HepG2 (cell line): ENCODE results near the gene SLCO1C1. TPM values are rescaled to one million over a fixed set of nuclear protein-coding genes. Genes with fewer than 3 reads are reported as not detected.

Source experiments
- ATAC-seq: fragments of 200-7000 bp; cut with Tn5 transposase; 3 replicates; pipeline ENCODE4 v1.9.1; 2020; ENCODE audit warnings: mild to moderate bottlenecking, moderate library complexity
- BruUV-seq: library from RNA; stranded (reverse); fragments of 400-500 nt; replicated peaks from 2 replicates; lab custom pipeline; 2021; lab: Mats Ljungman, UMichigan
- CTCF ChIA-PET: fragments of 300-600 bp; formaldehyde crosslinking; extraction: SDS; loops from one replicate; lab custom pipeline; 2021; ENCODE audit warnings: low total read pairs, inconsistent platforms, low intra/inter-chr PET ratio; lab: Yijun Ruan, JAX
- POLR2A ChIA-PET: fragments of 350-600 bp; sonication (Branson Sonifier 250); formaldehyde crosslinking; loops from one replicate; lab custom pipeline; 2020; ENCODE audit warnings: antibody characterized with exemption, inconsistent platforms; lab: Yijun Ruan, JAX
- DNase-seq: peaks from one replicate; pipeline ENCODE4 v3.0.0-alpha.2; 2015; ENCODE audit warnings: low spot score
- FAIRE-seq: peaks from 3 replicates; lab custom pipeline; 2011; peaks lifted over from hg19 to GRCh38; lab: Jason Lieb, UNC
- H2AFZ ChIP-seq: one replicate; pipeline ENCODE4 v1.6.1; 2011; ENCODE audit warnings: low read length, inconsistent platforms
- H3K27ac ChIP-seq: fragments of 300-600 bp; 3 replicates; pipeline ENCODE4 v1.8.0; 2011; ENCODE audit warnings: mixed run types, mild to moderate bottlenecking, mixed read lengths, low read length, inconsistent platforms; ENCODE audit not compliant: insufficient read depth; ENCODE audit errors: extremely low read length
- H3K27me3 ChIP-seq, 2 experiments: fragments of 200-600 bp in 1 of 2; 2 replicates in 1 of 2; 3 replicates in 1 of 2; pipeline versions ENCODE4 v1.6.0 to v1.8.0; 2011; ENCODE audit warnings: low read length in 2 of 2, mild to moderate bottlenecking in 2 of 2, moderate library complexity in 2 of 2, inconsistent platforms in 1 of 2; ENCODE audit not compliant: insufficient read depth in 2 of 2, control insufficient read depth in 1 of 2
- H3K36me3 ChIP-seq, 2 experiments: fragments of 200-600 bp in 1 of 2; replicated peaks in 1 of 2; 2 replicates in 1 of 2; 3 replicates in 1 of 2; pipeline versions ENCODE4 v1.5.1 to v1.8.0; 2011; ENCODE audit warnings: low read length in 2 of 2, inconsistent platforms in 1 of 2; ENCODE audit not compliant: insufficient read depth in 2 of 2, control insufficient read depth in 1 of 2
- H3K4me1 ChIP-seq: 2 replicates; pipeline ENCODE4 v1.5.1; 2012; ENCODE audit warnings: low read length, inconsistent platforms; ENCODE audit not compliant: insufficient read depth
- H3K4me2 ChIP-seq: 2 replicates; pipeline ENCODE4 v1.6.0; 2011; ENCODE audit warnings: low read depth, low read length, inconsistent platforms
- H3K4me3 ChIP-seq, 3 experiments: fragments of 200-600 bp in 1 of 3; sonication (generic), shearing (Covaris generic) in 1 of 3; replicated peaks in 1 of 3; 2 replicates each; pipeline ENCODE4 v1.5.1; 2011 to 2016; ENCODE audit warnings: low read length in 3 of 3, inconsistent platforms in 2 of 3, low read depth in 2 of 3, mild to moderate bottlenecking in 2 of 3, control low read depth in 1 of 3, mixed read lengths in 1 of 3; ENCODE audit not compliant: insufficient read depth in 1 of 3
- H3K79me2 ChIP-seq: one replicate; pipeline ENCODE4 v1.6.1; 2011; ENCODE audit warnings: low read length, inconsistent platforms; ENCODE audit not compliant: insufficient read depth
- H3K9ac ChIP-seq: 2 replicates; pipeline ENCODE4 v1.6.0; 2011; ENCODE audit warnings: mild to moderate bottlenecking, low read depth, low read length, inconsistent platforms; ENCODE audit not compliant: insufficient read depth
- H3K9me3 ChIP-seq: 2 replicates; pipeline ENCODE4 v1.5.1; 2012; ENCODE audit warnings: mild to moderate bottlenecking, low read length
- H4K20me1 ChIP-seq: 2 replicates; pipeline ENCODE4 v1.6.0; 2011; ENCODE audit warnings: inconsistent platforms, mild to moderate bottlenecking, low read length, moderate library complexity; ENCODE audit not compliant: insufficient read depth
- AGO1 ChIP-seq: fragments of 200-400 bp; formaldehyde crosslinking; IDR thresholded peaks from 2 replicates; pipeline ENCODE4 v1.6.1; 2017; ENCODE audit warnings: mild to moderate bottlenecking, low read depth, low read length, moderate library complexity; ENCODE audit not compliant: poor library complexity, severe bottlenecking
- CBX5 ChIP-seq: sonication (generic); formaldehyde crosslinking; IDR thresholded peaks from 2 replicates; pipeline ENCODE4 v1.4.0; 2020; ENCODE audit warnings: missing genetic modification reagents, borderline replicate concordance
- HES4 ChIP-seq: sonication (generic); formaldehyde crosslinking; IDR thresholded peaks from 2 replicates; pipeline ENCODE4 v1.9.0; 2021; ENCODE audit warnings: mild to moderate bottlenecking, missing genetic modification reagents, borderline replicate concordance
- HOXA9 ChIP-seq: sonication (generic); formaldehyde crosslinking; IDR thresholded peaks from 2 replicates; pipeline ENCODE4 v1.8.1; 2022; ENCODE audit warnings: missing genetic modification reagents, mild to moderate bottlenecking, moderate library complexity, borderline replicate concordance
- MAFF ChIP-seq: IDR thresholded peaks from 2 replicates; pipeline ENCODE4 v1.6.1; 2011; ENCODE audit warnings: low read depth, low read length, improper control_type of control experiment
- MAFK ChIP-seq, 2 experiments: IDR thresholded peaks in 1 of 2; conservative IDR thresholded peaks in 1 of 2; 2 replicates each; pipeline ENCODE4 v1.6.1; 2011; ENCODE audit warnings: improper control_type of control experiment in 2 of 2, low read length in 2 of 2
- MXD4 ChIP-seq: IDR thresholded peaks from 2 replicates; pipeline ENCODE4 v1.6.1; 2016; ENCODE audit warnings: mild to moderate bottlenecking, missing biosample characterization, missing genetic modification reagents
- NFE2L2 ChIP-seq: fragments of 150-350 bp; IDR thresholded peaks from 2 replicates; pipeline ENCODE4 v1.6.1; 2014; ENCODE audit warnings: low read length
- PAF1 ChIP-seq: IDR thresholded peaks from 2 replicates; pipeline ENCODE4 v1.6.1; 2016; ENCODE audit warnings: missing genetic modification reagents, missing compliant biosample characterization
- RFXANK ChIP-seq: IDR thresholded peaks from 2 replicates; pipeline ENCODE4 v1.6.1; 2016
- SNAI1 ChIP-seq: sonication (generic); formaldehyde crosslinking; IDR thresholded peaks from 2 replicates; pipeline ENCODE4 v1.5.0; 2020; ENCODE audit warnings: mild to moderate bottlenecking, missing genetic modification reagents, borderline replicate concordance
- TARDBP ChIP-seq: sonication (generic); formaldehyde crosslinking; IDR thresholded peaks from 2 replicates; pipeline ENCODE4 v1.8.0; 2022; ENCODE audit warnings: mild to moderate bottlenecking, missing genetic modification reagents
- ZFP90 ChIP-seq: sonication (generic); formaldehyde crosslinking; IDR thresholded peaks from 2 replicates; pipeline ENCODE4 v1.8.0; 2022; ENCODE audit warnings: missing genetic modification reagents, mild to moderate bottlenecking, inconsistent platforms, borderline replicate concordance
- ZMYM3 ChIP-seq: sonication (generic); formaldehyde crosslinking; IDR thresholded peaks from 2 replicates; pipeline ENCODE4 v1.5.1; 2020; ENCODE audit warnings: mild to moderate bottlenecking, missing genetic modification reagents
- ZNF747 ChIP-seq: sonication (generic); formaldehyde crosslinking; IDR thresholded peaks from 2 replicates; pipeline ENCODE4 v1.8.1; 2023; ENCODE audit warnings: missing genetic modification reagents, mild to moderate bottlenecking, borderline replicate concordance
- ZUFSP ChIP-seq: sonication (generic); formaldehyde crosslinking; IDR thresholded peaks from 2 replicates; pipeline ENCODE4 v1.9.0; 2021; ENCODE audit warnings: missing genetic modification reagents, mild to moderate bottlenecking, borderline replicate concordance
- WGBS: methylation state at CpG from one replicate; pipeline ENCODE4 v1.1.6; 2017; ENCODE audit warnings: low lambda C conversion rate; 5-methylcytosine and 5-hydroxymethylcytosine counted together
- in situ Hi-C: cut with HindIII; loops from 2 replicates; pipeline ENCODE4 v1.10.0; 2017; ENCODE audit warnings: low pct_unique_long_range_greater_than_20kb; ENCODE audit not compliant: extremely low pct_ligation_motif_present
- intact Hi-C: fragments of 100-400 bp; cut with micrococcal nuclease; formaldehyde crosslinking; loops from one replicate; pipeline ENCODE4 v1.10.0; 2022; ENCODE audit not compliant: unreplicated experiment
- polyA plus RNA-seq, 8 experiments: library from polyadenylated mRNA; depleted of rRNA in 3 of 8; stranded (reverse) in 7 of 8; unstranded in 1 of 8; fragments of >200 nt; fragmentation: Illumina TruSeq in 4 of 8; extraction: Trizol in 4 of 8; gene quantifications; 2 replicates each; pipeline versions ENCODE4 v1.2.1 to v1.2.3, GENCODE V29; 2011 to 2016; ENCODE audit warnings: low read depth in 4 of 8, missing spikeins in 1 of 8, mixed read lengths in 1 of 8; ENCODE audit not compliant: insufficient read depth in 1 of 8
- total RNA-seq, 5 experiments: library from RNA; depleted of rRNA; stranded (reverse); fragments of >200 nt; fragmentation: Illumina TruSeq; extraction: Trizol; gene quantifications; 2 replicates each; pipeline ENCODE4 v1.2.3, GENCODE V29; 2016; ENCODE audit warnings: low read depth in 1 of 5
- TF ChIP-seq, protein P1 (sequence below): sonication (generic); formaldehyde crosslinking; IDR thresholded peaks from 2 replicates; pipeline ENCODE4 v1.4.0; 2020; ENCODE audit warnings: missing genetic modification reagents, low read depth, mild to moderate bottlenecking, borderline replicate concordance
- TF ChIP-seq, protein P2 (sequence below): sonication (generic); formaldehyde crosslinking; IDR thresholded peaks from 2 replicates; pipeline ENCODE4 v1.8.1; 2023; ENCODE audit warnings: missing genetic modification reagents, mild to moderate bottlenecking, borderline replicate concordance

Gene SLCO1C1
- total and polyA plus RNA-seq, 2 of the 13 experiments (the other 11 are each of a cell fraction or from before 2014, with no cell fraction given): not detected

GRCh38 chr12:20748198-20748597, 53.1 kb downstream of the SLCO1C1 start:
- ATAC-seq (no peak), DNase-seq (no peak), FAIRE-seq (no peak)
- Histone ChIP-seq H4K20me1 (no peaks in the 10 kb centered on the region), H3K27me3 (no peaks in the 10 kb centered on the region), H3K9me3 (no peaks in the 10 kb centered on the region), H3K4me1 (no peaks in the 10 kb centered on the region), H3K9ac (no peak overlapping the region), H3K27ac (no peak overlapping the region), H3K4me3 (no peak overlapping the region), H3K79me2 (no peaks in the 10 kb centered on the region), H3K4me2 (no peak overlapping the region), H3K36me3 (no peaks in the 10 kb centered on the region), H2AFZ (no peak overlapping the region)
- ChIA-PET POLR2A (no interaction called here), CTCF (no interaction called here)
- TF ChIP-seq NFE2L2 (peak; percentile 30; the same call in 1 of the 2 replicates), MAFF (peak; percentile 55; the same call in 1 of the 2 replicates), ZNF747 (CRISPR knock-in tag) (no peak), MAFK (conservative IDR thresholded peaks at IDR 0.05 in 1 of 2, IDR thresholded peaks at IDR 0.05 in 1 of 2; ENCODE audit: low read length in 2 of 2) (peak in 1 of 2 experiments; percentile 57; a peak in 2 of 4 replicates)
- BruUV-seq: no TSS peak
- in situ Hi-C loops (no loop called here), intact Hi-C loops (no loop called here)
- WGBS: 21% methylated on average over 1 of the region's 1 CpG

- POLR2A ChIA-PET: no interaction called here
- H2AFZ ChIP-seq: no peak overlapping the region
- intact Hi-C loops (no loop called here), in situ Hi-C loops (no loop called here)
- no peaks in the 10 kb centered on the region for H3K36me3 ChIP-seq
- no peaks in the 10 kb centered on the region for H4K20me1 ChIP-seq
- H3K27me3 ChIP-seq: no peaks in the 10 kb centered on the region
- H3K9ac ChIP-seq: no peak overlapping the region
- WGBS: 11% methylated on average over 4 of the region's 4 CpGs
- H3K79me2 ChIP-seq: no peaks in the 10 kb centered on the region
- H3K4me2 ChIP-seq: no peak overlapping the region
- BruUV-seq: no TSS peak
- no peaks in the 10 kb centered on the region for H3K4me1 ChIP-seq
- ATAC-seq (no peak), FAIRE-seq (no peak), DNase-seq (no peak)
- H3K4me3 ChIP-seq: no peak overlapping the region
- no peaks in the 10 kb centered on the region for H3K9me3 ChIP-seq
- H3K27ac ChIP-seq: no peak overlapping the region
- CTCF ChIA-PET: no interaction called here
- TF ChIP-seq SNAI1 (CRISPR knock-in tag) (no peak), MXD4 (no peak), AGO1 (no peak), ZFP90 (no peak), HES4 (no peak), TARDBP (no peak), RFXANK (CRISPR knock-in tag) (no peak), ZUFSP (CRISPR knock-in tag) (no peak), CBX5 (CRISPR knock-in tag) (no peak), ZMYM3 (CRISPR knock-in tag) (no peak), HOXA9 (no peak), PAF1 (no peak)
- TF ChIP-seq, protein P1, sequence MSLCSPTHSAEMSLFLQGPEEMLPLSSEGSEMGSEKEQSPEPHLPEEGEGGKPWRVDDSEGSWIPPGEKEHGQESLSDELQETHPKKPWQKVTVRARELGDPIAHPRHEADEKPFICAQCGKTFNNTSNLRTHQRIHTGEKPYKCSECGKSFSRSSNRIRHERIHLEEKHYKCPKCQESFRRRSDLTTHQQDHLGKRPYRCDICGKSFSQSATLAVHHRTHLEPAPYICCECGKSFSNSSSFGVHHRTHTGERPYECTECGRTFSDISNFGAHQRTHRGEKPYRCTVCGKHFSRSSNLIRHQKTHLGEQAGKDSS: no peak
- TF ChIP-seq, protein P2, sequence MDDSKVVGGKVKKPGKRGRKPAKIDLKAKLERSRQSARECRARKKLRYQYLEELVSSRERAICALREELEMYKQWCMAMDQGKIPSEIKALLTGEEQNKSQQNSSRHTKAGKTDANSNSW (CRISPR knock-in tag): no peak
These were observed 55.9 kb downstream of the SLCO1C1 start for GRCh38 chr12:20751046-20751445.
